ENCODE measurements around the gene CROCC2.

The CROCC2 gene

DNA sequence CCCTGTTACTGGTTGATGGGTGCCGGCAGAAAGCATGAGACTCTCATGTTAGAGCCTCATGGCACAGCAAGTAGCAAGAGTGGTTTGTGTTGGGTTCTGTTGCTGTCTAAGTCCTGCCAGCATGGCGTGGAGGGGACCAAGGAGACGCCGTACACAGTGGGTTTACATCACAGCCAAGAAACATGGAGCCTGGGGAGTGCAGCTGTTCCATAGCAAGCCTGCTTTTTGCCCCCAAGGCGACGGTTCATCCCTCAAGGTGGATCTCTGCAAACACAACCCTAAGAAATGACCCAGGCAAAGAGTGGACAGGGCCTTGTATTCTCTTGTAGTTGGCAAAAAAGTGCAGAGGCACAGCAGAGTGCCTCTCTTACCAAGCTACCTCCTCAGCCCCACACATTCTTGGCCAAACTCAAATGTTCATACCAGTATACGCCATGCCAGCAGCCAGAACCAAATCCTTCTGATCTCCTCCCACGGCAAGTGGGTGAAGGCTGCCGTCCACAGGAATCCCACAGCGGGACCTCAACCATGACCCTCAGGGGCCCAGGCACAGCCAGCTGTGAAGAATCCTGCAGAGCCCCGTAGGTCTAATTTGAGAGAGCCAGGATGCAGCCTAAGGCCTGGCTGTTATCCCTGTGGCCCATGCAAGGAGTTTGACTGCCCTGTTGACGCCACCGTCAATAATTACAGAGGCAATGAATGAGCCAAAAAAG, 111.2 kb downstream of the CROCC2 start:
- no peak for DNase-seq (ENCODE audit: low spot score)

- peak; percentile 33 for DNase-seq (ENCODE audit: low spot score)
Measured at GRCh38 chr2:241018051-241018891, 112.1 kb downstream of the CROCC2 start.

DNA sequence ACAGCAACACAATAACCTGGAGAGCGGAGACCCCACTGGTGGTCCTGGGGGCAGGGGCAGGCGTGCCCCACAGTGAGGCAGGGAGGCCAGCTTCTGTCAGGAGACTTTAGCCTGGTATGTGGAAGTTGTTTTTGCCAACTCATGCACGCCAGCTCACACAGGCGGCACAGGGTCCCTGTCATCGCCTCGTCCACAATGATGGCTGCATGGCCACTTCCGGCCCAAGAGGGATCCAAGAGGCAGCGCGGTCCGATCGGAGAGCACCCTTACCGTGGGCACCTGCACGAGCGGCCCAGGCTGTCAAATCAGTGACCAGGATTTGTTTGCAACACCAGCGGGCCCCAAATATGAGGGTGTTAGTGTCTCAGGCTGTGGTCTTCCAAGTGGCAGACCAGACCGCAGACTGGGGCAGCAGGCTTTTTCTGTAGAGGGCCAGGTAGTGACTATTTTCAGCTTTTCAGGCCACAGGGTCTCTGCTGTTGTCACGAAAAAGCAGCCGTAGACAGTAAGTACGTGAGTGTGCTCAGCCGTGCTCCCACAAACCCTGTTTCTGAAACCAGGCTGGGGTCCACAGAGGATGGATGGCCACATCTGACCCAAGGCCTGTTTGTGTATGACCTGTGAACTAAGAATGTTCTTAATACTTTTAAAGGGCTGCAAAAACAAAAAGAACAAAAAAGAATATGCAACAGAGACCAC, 113.5 kb downstream of the CROCC2 start:
- DNase-seq (ENCODE audit: low spot score): no peak

DNA sequence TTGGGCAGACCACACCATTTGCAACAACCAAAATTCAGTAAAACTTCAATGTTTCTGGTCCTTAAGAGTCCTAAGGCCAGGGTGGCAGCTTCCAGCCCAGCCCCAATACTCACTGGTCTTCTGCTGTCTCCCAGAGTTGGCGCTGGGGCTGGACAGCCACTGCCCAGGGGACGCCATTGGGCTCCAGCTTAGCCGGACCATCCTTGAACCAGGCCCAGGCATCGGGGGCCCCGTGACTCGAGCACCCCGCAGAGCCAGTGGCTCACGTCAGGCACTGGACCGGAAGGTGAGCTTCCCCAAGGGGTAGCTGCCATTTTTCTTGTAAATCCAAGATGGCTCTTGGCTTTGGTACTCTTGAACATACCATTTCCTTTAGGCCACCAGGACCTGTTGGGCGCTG, 114.1 kb downstream of the CROCC2 start:
- no peak for DNase-seq (ENCODE audit: low spot score)

- DNase-seq (ENCODE audit: low spot score): no peak
Measured at GRCh38 chr2:241020629-241021190, 114.6 kb downstream of the CROCC2 start.

- no peak for DNase-seq (ENCODE audit: low spot score)
Measured at GRCh38 chr2:241025639-241026038, 119.5 kb downstream of the CROCC2 start.

DNA sequence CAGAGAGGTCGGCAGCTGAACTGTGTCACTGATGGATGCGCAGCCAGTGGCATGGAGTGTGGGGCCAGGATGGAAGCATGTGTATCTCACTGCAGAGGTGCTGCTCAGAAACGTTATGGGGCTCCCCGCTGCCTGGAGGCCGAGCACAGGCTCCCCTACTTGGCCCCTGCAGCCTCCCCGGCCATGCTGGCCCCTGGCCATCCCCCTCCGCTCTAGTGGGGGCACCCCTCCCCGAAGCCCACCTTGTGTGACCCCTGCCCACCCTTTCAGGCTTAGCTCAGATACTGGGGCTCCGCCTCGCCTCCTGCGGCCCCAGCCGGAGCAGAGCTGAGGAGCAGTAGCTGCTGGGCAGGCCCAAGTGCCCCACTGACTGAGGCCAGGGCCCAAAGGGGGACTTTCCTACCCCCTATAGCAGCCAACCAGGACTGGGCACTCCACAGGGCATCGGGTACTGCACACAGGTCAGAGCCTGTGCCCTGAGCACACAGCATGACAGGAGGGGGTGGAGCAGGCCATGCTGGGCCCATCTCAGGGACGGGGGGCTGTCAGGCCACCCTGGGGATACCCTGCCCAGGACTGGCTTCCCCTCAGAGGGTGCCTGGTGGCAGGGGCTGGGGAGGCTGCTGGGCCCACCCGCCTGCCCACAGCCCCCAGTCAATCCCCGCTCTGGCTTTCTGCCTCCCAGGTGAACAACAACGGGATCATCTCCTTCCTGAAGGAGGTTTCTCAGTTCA, 123.6 kb downstream of the CROCC2 start:
- peak; percentile 37 for DNase-seq (ENCODE audit: low spot score)

DNA sequence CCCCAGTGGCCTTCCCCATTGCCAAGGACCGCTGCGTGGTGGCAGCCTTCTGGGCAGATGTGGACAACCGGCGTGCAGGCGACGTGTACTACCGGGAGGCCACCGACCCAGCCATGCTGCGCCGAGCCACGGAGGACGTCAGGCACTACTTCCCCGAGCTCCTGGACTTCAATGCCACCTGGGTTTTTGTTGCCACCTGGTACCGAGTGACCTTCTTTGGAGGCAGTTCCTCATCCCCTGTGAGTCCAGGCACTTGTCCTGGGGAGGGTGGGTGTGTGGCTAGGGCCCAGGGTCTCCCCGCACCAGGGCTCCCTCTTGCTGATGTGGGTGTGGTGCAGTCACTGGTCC, 124.2 kb downstream of the CROCC2 start:
- no peak for DNase-seq (ENCODE audit: low spot score)

DNA sequence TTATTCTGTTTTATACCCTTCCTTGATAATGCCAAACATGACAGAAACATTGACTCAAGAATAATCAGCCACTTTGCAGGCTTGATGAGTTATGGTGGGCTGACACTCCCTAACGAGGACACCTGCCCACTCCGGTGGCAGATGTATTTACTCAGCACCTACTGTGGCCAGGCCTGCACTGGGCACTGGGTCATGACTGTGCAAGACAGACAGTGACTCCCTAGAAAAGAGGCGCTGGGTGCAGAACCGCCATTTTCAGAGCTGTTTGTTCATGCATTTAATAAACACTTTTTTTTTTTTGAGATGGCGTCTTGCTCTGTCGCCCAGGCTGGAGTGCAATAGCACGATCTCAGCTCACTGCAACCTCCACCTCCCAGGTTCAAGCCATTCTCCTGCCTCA, 124.7 kb downstream of the CROCC2 start:
- no peak for DNase-seq (ENCODE audit: low spot score)

DNA sequence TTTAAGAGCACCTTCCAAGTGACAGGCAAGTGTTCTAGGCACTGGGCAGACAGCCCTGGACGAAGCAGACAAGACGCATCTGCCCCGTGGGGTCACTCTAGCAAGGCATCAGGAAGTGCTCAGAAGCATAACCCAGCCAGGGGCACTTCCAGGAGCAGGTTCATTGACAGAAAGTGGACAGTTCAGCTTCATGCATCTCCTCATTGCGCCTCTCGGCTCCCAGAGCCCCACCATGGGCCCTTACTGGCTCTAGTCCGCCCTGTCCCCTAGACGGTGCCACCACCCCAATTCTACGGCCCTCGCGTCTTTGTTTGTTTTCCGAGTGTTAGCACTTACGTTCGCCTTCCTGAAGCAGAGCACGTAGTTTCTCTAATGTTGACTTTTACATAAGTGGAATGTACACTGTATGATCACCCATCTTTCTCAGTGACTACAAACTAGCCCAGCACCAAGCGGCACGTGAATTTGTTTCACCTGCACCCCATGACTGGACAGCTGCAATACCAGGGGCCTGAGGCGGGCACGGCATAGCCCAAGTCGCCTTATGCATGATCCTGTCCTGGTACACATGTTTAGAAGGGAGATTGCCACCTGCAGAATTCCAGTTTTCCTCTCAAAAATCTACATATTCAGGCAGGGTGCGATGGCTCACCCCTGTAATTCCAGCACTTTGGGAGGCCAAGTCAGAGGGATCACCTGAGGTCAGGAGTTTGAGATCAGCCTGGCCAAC, 125.5 kb downstream of the CROCC2 start:
- DNase-seq (ENCODE audit: low spot score): peak; percentile 41

DNA sequence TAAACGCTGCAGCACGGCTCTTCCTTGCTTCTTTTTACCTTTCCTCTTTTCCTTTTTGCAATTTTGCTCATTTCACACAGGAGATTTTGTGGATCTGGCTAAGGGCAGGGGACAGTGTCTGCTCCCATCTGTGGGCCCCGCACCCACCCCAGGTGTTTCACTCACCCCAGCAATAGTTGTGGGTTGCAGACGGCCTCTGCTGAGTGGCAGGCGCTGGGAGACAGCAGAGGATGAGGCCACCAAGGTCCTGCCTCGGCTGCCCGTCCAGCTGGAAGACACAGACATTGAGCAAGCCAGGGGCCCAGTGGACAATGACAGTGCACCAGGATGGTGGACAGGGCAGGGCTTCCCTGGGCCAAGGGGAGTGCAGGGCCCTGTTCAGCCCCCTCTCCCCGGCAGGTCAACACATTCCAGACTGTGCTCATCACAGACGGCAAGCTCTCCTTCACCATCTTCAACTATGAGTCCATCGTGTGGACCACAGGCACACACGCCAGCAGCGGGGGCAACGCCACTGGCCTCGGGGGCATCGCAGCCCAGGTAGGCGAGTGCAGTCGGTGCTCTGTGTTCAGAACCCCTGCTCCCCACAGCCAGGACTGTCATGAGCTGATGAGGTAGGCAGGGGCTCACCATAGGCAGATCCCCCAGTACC, 127.3 kb downstream of the CROCC2 start:
- peak; percentile 45 for DNase-seq (ENCODE audit: low spot score)

DNA sequence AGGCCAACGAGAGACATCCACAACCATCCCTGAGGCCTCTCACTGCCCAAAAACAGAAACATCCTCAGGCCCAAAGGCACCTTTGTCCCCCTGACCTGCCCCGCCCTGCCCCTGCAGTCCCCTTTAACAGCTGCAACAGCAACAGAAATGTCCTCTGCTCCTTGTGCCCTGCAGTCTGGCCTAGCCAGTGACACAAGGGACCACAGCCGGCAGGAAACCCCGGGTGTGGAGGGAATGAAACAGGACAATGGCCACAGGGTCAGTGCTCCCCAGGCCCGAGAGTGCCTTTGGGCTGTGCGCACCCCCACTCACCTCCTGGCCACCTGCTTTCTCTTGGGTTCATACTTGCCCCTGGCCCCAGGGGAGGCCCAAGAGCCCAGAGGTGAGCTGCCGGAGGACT, 127.9 kb downstream of the CROCC2 start:
- no peak for DNase-seq (ENCODE audit: low spot score)

- DNase-seq (ENCODE audit: low spot score): no peak
Measured at GRCh38 chr2:241034490-241035141, 128.5 kb downstream of the CROCC2 start.

- DNase-seq (ENCODE audit: low spot score): no peak
Measured at GRCh38 chr2:241035142-241035817, 129.1 kb downstream of the CROCC2 start.

DNA sequence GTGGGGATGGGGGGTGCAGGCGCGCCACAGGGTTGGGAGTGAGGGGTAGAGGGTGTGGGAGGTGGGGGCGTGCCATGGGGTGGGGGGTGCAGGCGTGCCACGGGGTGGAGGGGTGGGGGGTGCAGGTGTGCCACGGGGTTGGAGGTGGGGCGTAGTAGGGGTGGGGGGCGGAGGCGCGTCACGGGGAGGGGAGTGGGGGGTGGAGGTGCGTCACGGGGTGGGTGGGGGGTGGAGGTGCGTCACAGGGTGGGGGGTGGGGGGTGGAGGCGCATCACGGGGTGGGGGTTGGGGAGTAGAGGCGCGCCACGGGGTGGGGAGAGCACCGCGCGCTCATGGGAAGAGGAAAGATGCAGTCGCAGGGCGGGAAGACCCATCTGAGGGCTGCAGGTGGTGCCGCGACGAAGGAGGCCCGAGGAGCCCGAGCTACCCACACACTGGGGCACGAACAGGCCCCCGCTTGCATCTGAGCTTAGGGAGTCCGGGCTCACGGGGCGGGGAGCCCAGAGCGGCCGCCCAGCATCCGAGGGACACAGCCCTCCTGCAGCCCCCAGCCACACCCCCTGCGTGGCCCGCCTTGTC, 129.8 kb downstream of the CROCC2 start:
- DNase-seq (ENCODE audit: low spot score): no peak

GRCh38 chr2:241036397-241036963, 130.3 kb downstream of the CROCC2 start:
- peak; percentile 78 for DNase-seq (ENCODE audit: low spot score)

DNA sequence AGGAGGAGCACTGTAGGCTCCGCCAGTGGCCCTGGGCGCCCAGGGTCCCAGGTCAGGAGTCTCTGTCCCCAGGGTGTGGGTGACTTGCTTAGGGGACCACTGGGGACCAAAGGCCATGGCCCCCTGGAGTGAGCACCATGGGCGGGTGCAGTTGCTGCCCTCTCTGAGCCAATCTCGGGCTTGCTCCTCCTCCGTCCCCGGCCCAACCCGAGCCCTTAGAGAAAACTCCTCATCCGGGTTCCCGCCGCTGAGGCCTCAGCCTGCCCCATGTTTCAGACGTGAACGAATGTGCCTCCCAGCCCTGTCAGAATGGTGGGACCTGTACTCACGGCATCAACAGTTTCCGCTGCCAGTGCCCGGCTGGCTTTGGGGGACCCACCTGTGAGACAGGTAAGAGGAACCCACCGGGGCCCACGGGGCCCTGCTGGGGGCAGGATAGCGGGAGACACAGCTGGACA, 130.9 kb downstream of the CROCC2 start:
- DNase-seq (ENCODE audit: low spot score): no peak

DNA sequence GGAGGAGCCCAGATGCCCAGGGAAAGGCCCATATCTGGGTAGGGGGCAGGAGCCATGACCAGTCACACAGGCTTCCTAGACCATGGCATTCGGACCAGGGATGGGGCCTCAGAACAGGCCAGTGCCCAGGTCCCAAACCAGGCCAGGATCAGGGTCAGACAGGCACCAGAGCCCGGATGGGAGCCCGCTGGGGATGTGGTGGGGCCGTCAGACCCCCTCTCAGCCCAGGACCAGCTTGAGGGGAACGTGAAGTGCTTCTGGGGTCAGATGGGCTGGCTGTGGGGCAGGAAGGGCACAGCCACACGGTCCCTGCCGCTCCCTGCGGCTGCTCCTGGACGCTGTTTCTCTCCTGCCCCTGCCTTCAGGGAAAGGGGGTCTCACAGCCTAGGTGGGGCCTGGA, 131.4 kb downstream of the CROCC2 start:
- no peak for DNase-seq (ENCODE audit: low spot score)
